Measurements from ENCODE around the gene LHFPL2.

Gene LHFPL2

DNA sequence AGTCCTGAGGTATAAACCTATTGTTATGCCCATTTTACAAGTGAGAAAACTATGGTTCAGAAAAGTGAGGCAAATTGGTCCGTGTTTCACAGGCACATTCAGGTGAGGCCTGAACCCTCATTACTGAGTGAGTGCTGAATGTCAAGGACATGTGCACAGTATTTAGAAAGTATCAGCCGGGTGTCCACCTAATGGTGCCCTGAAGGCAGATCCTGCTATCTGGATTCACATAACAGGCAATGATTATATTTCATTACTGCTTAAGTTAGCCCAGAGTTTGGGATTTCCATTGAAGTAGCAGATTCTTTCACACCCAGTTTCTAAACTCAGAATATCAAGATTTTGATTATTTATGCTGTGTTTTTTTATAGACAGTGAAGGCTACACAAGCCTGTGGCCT is 142.7 kb downstream of the LHFPL2 start:
- DNase-seq (ENCODE audit: low read depth in 1 of 2, low spot score in 1 of 2) = no peak

DNA sequence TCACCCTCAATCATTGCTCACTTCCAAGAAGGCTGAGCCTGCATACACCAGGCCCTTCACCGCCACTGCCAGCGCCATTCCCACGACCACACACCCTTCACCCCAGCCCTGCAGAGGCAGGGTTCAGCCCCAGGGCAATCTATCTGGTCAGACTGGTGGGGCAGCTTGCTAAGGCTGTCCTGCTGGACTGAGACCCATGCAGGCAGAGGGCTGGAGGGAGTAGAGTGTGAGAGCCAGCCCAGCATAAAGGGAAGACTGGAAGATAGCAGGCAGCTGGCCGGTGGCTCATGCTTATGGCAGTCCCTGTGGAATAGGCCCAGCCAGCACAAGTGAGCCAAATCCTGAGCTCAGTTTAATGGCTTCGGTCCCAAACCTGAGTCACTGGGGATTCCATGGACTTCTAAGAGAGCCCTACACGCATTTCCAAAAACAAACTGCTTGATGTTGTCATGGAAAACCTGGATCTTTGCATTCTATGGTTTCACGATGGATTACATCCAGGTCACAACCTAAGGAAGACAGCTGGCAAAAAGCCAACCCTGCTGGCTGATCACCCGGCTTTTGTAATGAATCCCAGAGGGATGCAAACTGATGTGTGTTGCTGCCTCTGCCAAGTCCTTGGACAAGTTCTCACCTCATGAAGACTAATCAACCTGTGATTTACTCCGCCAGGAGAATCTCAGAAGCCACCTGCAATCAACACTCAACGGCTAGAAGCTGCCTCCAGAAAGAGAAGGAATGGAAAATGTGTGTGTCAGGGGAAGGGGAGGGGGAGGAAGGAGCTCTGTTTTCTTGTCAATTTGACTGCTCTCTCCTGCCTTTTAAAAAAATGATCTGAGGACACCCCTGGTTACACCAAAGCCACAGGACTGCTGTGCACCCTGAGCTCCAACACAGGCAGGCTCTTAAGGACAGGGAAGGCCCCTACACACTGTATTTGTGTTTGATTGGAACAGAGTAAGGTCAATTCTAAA is 143.6 kb downstream of the LHFPL2 start:
- DNase-seq (ENCODE audit: low read depth in 1 of 2, low spot score in 1 of 2) = no peak

DNA sequence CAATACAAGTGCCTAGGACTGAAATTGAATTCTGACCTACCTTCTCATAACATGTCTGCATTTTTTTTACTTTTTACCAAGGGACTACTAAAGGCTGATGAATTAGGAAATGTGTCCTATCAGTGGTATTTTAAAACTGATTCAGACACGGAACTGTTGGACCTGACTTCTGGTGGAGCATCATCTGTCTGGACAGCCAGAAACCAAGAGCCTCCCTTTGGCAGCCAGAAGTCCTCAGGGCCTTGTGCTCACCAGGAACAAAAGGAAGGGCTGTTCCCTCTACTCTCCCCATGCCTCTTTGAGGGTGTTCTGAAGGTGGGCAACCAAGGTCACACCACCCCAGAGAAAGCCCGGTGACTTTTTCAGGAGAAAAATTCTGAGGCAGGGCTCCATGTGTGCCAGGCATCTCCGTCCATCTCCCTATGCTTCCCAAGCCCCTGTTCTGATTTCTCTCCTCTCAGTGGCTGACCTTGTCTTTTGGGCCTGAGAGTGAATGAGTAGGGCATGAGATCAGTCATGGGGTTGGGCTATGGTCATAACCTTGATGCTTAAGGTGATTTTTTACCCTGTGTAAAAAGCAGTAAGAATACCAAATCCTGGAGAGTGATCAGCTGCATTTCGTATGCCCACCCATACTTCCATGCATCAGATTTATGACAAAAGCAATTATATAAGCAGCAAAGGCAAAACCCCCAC is 144.5 kb downstream of the LHFPL2 start:
- DNase-seq (ENCODE audit: low read depth in 1 of 2, low spot score in 1 of 2) = no peak

GRCh38 chr5:78501411-78502352 is 146.9 kb downstream of the LHFPL2 start:
- DNase-seq (ENCODE audit: low read depth in 1 of 2, low spot score in 1 of 2) = no peak

- no peak for DNase-seq (ENCODE audit: low read depth in 1 of 2, low spot score in 1 of 2)
Observed at GRCh38 chr5:78500871-78501270, 147.7 kb downstream of the LHFPL2 start.

GRCh38 chr5:78500028-78500427 is 148.5 kb downstream of the LHFPL2 start:
- no peak for DNase-seq (ENCODE audit: low read depth in 1 of 2, low spot score in 1 of 2)

DNA sequence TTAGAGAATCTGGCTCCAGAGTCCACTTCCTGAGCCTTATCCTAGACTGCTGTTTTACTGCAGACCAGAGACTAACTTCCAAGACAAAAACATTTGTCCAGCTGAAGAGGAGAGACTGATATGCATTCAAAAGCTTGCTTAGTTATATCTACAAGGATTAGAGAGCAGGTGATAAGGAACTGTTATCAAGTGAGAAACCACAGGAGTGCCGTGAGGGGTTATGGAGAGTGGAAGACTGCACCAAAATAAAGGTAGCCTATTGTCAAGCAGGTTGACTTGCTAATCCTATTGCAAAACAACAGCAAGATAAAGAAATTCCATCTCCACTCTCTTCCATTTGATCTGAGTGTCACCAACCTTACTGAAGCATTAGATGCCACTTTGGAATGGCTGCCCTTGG is 149.1 kb downstream of the LHFPL2 start:
- no peak for DNase-seq (ENCODE audit: low read depth in 1 of 2, low spot score in 1 of 2)

- no peak for DNase-seq (ENCODE audit: low read depth in 1 of 2, low spot score in 1 of 2)
Observed at GRCh38 chr5:78497573-78498533, 150.7 kb downstream of the LHFPL2 start.

GRCh38 chr5:78496373-78496772 is 152.2 kb downstream of the LHFPL2 start:
- DNase-seq (ENCODE audit: low read depth in 1 of 2, low spot score in 1 of 2) = no peak

- no peak for DNase-seq (ENCODE audit: low read depth in 1 of 2, low spot score in 1 of 2)
Observed at GRCh38 chr5:78495800-78496199, 152.8 kb downstream of the LHFPL2 start.

GRCh38 chr5:78492650-78493049 is 155.9 kb downstream of the LHFPL2 start:
- DNase-seq (ENCODE audit: low read depth in 1 of 2, low spot score in 1 of 2) = no peak

- no peak for DNase-seq (ENCODE audit: low read depth in 1 of 2, low spot score in 1 of 2)
Observed at GRCh38 chr5:78492224-78492623, 156.3 kb downstream of the LHFPL2 start.

- DNase-seq (ENCODE audit: low read depth in 1 of 2, low spot score in 1 of 2) = no peak
Observed at GRCh38 chr5:78490709-78491485, 157.7 kb downstream of the LHFPL2 start.

- no peak for DNase-seq (ENCODE audit: low read depth in 1 of 2, low spot score in 1 of 2)
Observed at GRCh38 chr5:78487846-78488245, 160.7 kb downstream of the LHFPL2 start.

DNA sequence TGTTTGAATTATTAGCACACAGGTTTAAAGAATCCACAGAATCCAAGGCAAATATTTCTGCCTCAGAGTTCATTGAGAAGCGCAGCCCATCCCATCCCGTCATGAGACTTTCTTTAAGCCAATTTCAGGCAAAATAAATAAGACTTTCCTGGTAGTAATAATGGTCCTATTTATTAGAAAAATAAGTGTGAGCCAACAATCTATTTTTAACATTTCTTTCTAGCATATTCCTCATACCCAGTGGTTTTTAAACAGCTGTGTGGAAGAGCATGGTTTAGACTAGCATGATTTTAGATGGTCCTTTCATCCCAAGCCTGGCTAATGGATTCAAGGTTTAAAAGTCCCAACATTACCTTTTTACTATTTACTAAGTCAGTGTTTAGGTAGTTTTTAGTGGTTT is 162.4 kb downstream of the LHFPL2 start:
- no peak for DNase-seq (ENCODE audit: low read depth in 1 of 2, low spot score in 1 of 2)

- no peak for DNase-seq (ENCODE audit: low read depth in 1 of 2, low spot score in 1 of 2)
Observed at GRCh38 chr5:78483809-78484521, 164.6 kb downstream of the LHFPL2 start.

DNA sequence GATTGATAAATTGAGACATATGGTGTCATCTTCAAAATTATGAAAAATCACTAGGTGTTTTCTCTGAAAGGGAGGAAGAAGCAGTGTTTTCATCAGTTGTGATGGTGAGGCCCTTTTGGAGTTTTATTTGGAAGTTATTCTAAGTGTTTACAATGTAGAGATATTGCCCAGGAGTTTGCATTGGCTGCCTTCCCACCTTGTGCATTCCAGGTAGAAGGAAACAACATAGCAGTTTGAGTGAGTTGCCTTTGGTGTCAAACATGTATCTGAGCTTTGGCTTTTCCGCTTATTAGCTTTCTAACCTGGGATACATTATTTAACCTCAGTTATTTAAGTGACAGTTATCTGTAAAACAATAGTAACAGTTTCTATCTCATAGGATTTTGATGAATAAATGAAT is 165.6 kb downstream of the LHFPL2 start:
- no peak for DNase-seq (ENCODE audit: low read depth in 1 of 2, low spot score in 1 of 2)

- DNase-seq (ENCODE audit: low read depth in 1 of 2, low spot score in 1 of 2) = no peak
Observed at GRCh38 chr5:78476795-78477194, 171.8 kb downstream of the LHFPL2 start.

DNA sequence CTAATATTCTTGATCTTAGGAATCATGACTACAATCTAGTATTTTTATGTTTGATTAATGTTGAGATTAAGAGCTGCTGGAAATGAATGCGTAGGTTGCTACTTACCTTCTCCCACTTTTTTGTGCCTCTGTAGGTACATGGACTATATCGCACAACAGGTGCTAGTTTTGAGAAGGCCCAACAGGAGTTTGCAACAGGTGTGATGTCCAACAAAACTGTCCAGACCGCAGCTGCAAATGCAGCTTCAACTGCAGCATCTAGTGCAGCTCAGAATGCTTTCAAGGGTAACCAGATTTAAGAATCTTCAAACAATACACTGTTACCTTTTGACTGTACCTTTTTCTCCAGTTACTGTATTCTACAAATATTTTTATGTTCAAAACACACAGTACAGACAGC is 173.2 kb downstream of the LHFPL2 start:
- no peak for DNase-seq (ENCODE audit: low read depth in 1 of 2, low spot score in 1 of 2)

All from stimulated activated CD4-positive, alpha-beta T cell treated with anti-CD3 and anti-CD28 coated beads, Interleukin-15, amount 100 ng/mL, for 1 hour (primary cell).